Colonic mucosa (tissue), 4 donors: ENCODE measurements around the gene UBTF. TPM values are rescaled to one million over a fixed set of nuclear protein-coding genes. Genes with fewer than 3 reads are reported as not detected.

ENCODE experiments used
- DNase-seq: peaks from one replicate; pipeline ENCODE4 v3.0.0-alpha.2; 2020
- H3K27ac ChIP-seq: fragments of 200-600 bp; one replicate; pipeline ENCODE4 v1.8.0; 2021
- H3K27me3 ChIP-seq: fragments of 200-600 bp; one replicate; pipeline ENCODE4 v1.8.0; 2021
- H3K36me3 ChIP-seq: fragments of 200-600 bp; one replicate; pipeline ENCODE4 v1.8.0; 2021
- H3K4me1 ChIP-seq: fragments of 200-600 bp; one replicate; pipeline ENCODE4 v1.8.0; 2021; ENCODE audit warnings: mild to moderate bottlenecking
- H3K4me3 ChIP-seq: fragments of 200-600 bp; one replicate; pipeline ENCODE4 v1.8.0; 2021
- H3K9ac ChIP-seq, 2 donors: one replicate each; pipeline ENCODE4 v1.7.0; 2013; ENCODE audit warnings: control low read depth in 2 of 2, low read depth in 2 of 2, low read length in 2 of 2
- H3K9me3 ChIP-seq: fragments of 200-600 bp; one replicate; pipeline ENCODE4 v1.8.0; 2021
- intact Hi-C: fragments of 100-400 bp; cut with DNase I; formaldehyde crosslinking; loops from one replicate; pipeline ENCODE4 v1.14.1; 2022
- total RNA-seq, 2 donors: library from RNA; stranded (reverse); fragmentation: NEBNext Ultra II Directional in 1 of 2; extraction: Animal tissue kit (Norgen Biotek cat#: 25700) in 1 of 2; gene quantifications; one replicate each; pipeline ENCODE4 v1.2.1, GENCODE V29; 2021
- TF ChIP-seq, protein P1 (sequence below): fragments of 200-600 bp; IDR thresholded peaks from one replicate; pipeline ENCODE4 v1.8.0; 2022; ENCODE audit warnings: antibody characterized with exemption, mild to moderate bottlenecking
- donor health status: healthy.
- donor health status: DM: no; HTN: no; CAD: no.
- donor health status: DM: no; HTN: no; CAD: no.

UBTF gene
- total RNA-seq, 2 donors from 2014 or later, result 44.7 to 84.1 TPM

DNA sequence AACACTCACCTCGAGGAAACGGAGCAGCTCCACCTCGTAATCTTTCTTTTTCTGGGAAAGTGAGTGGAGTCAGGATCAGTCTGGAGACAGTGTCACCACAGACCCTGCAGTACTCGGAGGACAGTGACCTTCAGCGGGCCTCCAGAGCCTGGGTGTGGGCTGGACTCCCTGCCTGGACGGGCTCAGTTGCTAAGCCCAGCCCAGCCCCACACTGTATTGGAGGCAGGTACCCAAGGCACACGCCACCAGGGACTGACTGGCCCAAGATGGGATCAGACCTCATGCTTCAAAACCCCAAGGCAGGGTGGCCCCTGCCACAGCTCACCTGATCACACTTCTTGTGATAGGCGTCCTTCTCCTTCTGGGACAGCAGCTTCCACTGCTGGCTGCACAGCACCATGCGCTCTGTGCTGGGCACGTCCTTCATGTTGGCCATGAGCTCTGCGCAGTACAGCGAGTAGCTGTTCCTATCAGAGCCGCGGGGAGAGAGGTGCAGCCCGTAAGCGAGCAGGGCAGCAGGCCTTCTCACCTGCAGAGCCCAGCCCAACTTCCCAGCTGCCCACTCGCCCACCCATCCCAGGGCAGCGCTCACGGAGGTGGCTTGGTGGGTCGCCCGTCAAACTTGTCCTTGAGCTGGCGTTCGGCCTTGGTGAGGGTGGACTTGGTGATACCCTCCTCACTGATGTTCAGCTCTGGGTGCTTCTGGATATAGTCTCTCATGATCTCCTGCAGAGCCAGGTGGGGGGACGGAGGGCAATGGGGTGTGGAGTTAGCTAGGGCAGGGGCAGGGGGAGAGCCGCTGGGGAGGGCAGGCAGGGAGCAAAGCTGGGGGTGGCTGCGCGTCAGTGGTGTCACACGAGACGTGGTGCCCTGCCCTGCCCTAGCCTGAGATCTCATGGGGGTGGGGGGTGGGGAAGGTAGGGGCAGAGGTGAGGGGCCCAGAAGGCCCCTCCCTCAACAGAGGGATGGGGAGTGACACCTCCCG is 7.9 kb downstream of the UBTF start:
- H3K4me1 ChIP-seq, result peaks cover 4% of the 10 kb centered on the region
- H3K27me3 ChIP-seq, result no peaks in the 10 kb centered on the region
- no peak overlapping the region for H3K4me3 ChIP-seq
- no peak for DNase-seq
- intact Hi-C loops, result loop anchor here (5.0 kb wide), 1 partner anchor 111 kb away; the partner anchor contains the start of gene SLC25A39
- H3K27ac ChIP-seq, result no peak overlapping the region
- H3K9ac ChIP-seq, result peak overlapping the region in 1 of 2 donors; percentile 0
- H3K9me3 ChIP-seq, result no peaks in the 10 kb centered on the region
- H3K36me3 ChIP-seq, result peaks cover 19% of the 10 kb centered on the region
- TF ChIP-seq, protein P1, sequence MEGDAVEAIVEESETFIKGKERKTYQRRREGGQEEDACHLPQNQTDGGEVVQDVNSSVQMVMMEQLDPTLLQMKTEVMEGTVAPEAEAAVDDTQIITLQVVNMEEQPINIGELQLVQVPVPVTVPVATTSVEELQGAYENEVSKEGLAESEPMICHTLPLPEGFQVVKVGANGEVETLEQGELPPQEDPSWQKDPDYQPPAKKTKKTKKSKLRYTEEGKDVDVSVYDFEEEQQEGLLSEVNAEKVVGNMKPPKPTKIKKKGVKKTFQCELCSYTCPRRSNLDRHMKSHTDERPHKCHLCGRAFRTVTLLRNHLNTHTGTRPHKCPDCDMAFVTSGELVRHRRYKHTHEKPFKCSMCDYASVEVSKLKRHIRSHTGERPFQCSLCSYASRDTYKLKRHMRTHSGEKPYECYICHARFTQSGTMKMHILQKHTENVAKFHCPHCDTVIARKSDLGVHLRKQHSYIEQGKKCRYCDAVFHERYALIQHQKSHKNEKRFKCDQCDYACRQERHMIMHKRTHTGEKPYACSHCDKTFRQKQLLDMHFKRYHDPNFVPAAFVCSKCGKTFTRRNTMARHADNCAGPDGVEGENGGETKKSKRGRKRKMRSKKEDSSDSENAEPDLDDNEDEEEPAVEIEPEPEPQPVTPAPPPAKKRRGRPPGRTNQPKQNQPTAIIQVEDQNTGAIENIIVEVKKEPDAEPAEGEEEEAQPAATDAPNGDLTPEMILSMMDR, result no peak

DNA sequence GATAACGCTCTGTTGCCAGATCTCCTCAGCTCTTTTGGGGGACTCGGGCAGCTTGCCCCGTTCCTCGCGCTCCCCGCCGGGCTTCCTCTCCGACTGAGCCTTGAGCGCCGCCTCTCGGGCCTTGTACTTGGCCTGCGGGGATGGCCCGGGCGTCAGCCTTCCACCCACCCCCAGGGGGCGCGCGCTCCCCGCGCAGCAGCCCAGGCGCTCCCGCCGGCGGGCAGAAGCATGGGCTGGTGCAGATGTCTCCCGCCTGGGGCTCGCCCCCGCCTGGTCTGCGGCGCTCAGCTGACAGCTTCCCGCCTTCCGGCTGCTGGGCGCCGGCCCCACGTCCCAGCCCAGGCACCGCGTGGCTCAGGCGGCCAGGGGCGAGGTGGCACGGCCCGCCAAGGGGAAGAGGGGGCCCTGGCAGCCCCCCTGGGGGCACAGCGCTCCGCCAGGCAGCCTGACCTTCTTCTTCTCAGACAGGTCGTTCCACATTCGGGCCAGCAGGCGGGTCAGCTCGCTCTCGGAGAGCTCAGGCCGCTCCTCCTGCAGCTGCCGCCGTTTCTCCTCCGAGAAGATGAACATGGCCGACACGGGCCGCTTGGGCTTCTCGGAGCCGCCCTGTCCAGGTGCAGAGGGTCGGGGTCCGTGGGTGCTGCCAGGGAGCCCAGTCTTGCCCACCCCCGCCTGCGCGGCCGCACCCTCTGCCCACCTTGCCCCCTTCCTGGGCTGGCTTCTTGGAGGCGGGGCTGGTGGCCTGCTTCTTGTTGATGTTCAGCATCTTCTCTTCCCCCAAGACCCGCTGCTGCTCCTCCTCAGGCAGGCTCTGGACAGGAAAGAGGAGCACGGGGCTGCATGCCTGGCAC is 8.9 kb downstream of the UBTF start:
- Histone ChIP-seq H3K27ac (no peak overlapping the region), H3K27me3 (no peaks in the 10 kb centered on the region), H3K9me3 (no peaks in the 10 kb centered on the region), H3K4me3 (peak overlapping the region; percentile 4), H3K4me1 (peaks cover 4% of the 10 kb centered on the region), H3K36me3 (peaks cover 11% of the 10 kb centered on the region), H3K9ac (peak overlapping the region; percentile 0 to 65)
- TF ChIP-seq, protein P1, result peak; percentile 99
- intact Hi-C loops, result loop anchor here (5.0 kb wide), 1 partner anchor 112 kb away; the partner anchor contains the start of gene SLC25A39
- peak; percentile 87 for DNase-seq

DNA sequence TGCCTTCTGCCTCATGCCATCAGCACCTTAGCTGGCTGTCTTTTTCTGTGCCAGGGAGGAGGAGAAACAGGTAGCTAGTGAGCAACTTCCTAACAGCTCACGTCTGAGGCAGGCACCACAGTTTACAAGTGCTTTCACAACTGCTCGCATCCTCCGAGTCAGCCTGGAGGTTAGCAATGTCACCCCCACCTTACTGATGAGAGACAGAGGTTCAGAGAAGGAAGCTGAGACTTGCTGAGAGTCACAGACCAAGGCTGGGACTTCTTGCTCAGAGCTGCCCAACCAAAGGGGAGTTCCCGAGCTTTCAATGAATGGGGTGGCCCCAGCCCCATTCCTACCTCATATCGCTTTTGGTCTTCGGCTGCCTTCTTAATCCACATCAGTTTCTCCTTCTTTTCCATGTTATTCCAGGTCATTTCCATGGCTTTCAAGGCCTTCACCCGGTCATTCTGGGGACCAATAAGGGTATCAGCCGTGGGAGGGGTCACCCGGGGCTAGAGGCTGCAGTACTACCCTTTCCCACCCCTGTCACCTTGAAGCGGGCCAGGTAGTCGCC is 9.6 kb downstream of the UBTF start:
- H3K4me1 ChIP-seq, result peaks cover 4% of the 10 kb centered on the region
- intact Hi-C loops, result loop anchor here (5.0 kb wide), 1 partner anchor 112 kb away; the partner anchor contains the start of gene SLC25A39
- H3K36me3 ChIP-seq, result peaks cover 9% of the 10 kb centered on the region
- no peaks in the 10 kb centered on the region for H3K9me3 ChIP-seq
- DNase-seq, result no peak
- TF ChIP-seq, protein P1, result no peak
- peak overlapping the region in 1 of 2 donors; percentile 65 for H3K9ac ChIP-seq
- no peaks in the 10 kb centered on the region for H3K27me3 ChIP-seq
- H3K27ac ChIP-seq, result no peak overlapping the region
- H3K4me3 ChIP-seq, result no peak overlapping the region

DNA sequence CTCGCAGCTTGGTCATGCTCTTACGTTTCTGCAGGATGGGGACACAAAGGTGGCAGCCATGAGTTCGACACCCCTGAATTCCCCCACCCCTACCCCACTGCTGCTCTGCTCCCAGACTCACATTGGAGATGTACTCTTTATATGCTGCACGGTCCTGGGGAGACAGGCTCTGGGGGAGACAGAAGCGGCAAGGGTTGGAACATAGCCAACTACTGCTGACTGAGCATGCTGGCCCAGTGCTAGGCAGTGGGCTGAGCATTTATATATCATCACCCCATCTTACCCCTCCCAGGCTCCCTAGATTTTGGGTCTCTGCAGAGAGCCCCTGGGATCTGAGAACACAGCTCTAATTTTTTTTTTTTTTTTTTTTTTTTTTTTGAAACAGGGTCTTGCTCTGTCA is 11.7 kb downstream of the UBTF start:
- TF ChIP-seq, protein P1, result no peak
- intact Hi-C loops, result no loop called here
- peaks cover 10% of the 10 kb centered on the region for H3K4me1 ChIP-seq
- H3K27ac ChIP-seq, result no peak overlapping the region
- DNase-seq, result no peak
- H3K27me3 ChIP-seq, result no peaks in the 10 kb centered on the region
- peaks cover 4% of the 10 kb centered on the region for H3K36me3 ChIP-seq
- H3K4me3 ChIP-seq, result no peak overlapping the region
- H3K9ac ChIP-seq, result no peak overlapping the region
- no peaks in the 10 kb centered on the region for H3K9me3 ChIP-seq

DNA sequence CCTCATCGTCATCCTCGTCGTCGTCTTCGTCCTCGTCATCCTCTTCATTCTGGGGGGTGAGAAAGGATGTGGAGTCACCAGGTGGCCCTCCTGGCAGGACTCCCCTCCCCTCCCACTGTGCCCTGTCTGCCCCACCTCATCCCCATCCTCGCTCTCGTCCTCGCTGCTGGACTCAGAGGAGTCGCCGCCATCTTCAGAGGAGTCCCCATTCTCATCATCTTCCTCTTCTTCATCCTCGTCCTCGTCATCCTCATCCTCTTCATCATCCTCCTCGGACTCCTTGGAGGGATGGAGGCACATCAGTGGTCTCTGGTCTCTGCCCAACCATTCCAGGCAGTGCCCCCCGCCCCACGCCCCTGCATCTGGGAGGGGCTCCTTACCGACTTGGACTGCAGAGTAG is 12.2 kb downstream of the UBTF start:
- H3K27me3 ChIP-seq, result no peaks in the 10 kb centered on the region
- H3K4me3 ChIP-seq, result no peak overlapping the region
- peaks cover 10% of the 10 kb centered on the region for H3K4me1 ChIP-seq
- intact Hi-C loops, result no loop called here
- no peak for DNase-seq
- TF ChIP-seq, protein P1, result no peak
- peaks cover 4% of the 10 kb centered on the region for H3K36me3 ChIP-seq
- H3K9me3 ChIP-seq, result no peaks in the 10 kb centered on the region
- H3K9ac ChIP-seq, result no peak overlapping the region
- no peak overlapping the region for H3K27ac ChIP-seq
